ENCODE measurements around the gene SOBP. TPM values are rescaled to one million over a fixed set of nuclear protein-coding genes. Genes with fewer than 3 reads are reported as not detected.

SOBP gene, protein sequence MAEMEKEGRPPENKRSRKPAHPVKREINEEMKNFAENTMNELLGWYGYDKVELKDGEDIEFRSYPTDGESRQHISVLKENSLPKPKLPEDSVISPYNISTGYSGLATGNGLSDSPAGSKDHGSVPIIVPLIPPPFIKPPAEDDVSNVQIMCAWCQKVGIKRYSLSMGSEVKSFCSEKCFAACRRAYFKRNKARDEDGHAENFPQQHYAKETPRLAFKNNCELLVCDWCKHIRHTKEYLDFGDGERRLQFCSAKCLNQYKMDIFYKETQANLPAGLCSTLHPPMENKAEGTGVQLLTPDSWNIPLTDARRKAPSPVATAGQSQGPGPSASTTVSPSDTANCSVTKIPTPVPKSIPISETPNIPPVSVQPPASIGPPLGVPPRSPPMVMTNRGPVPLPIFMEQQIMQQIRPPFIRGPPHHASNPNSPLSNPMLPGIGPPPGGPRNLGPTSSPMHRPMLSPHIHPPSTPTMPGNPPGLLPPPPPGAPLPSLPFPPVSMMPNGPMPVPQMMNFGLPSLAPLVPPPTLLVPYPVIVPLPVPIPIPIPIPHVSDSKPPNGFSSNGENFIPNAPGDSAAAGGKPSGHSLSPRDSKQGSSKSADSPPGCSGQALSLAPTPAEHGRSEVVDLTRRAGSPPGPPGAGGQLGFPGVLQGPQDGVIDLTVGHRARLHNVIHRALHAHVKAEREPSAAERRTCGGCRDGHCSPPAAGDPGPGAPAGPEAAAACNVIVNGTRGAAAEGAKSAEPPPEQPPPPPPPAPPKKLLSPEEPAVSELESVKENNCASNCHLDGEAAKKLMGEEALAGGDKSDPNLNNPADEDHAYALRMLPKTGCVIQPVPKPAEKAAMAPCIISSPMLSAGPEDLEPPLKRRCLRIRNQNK
- 0.86 to 1.1 TPM (median 1.1 TPM) in 5 replicates for total RNA-seq (2022; extraction: Qiagen RNA extraction; ENCODE audit: low read depth)

DNA sequence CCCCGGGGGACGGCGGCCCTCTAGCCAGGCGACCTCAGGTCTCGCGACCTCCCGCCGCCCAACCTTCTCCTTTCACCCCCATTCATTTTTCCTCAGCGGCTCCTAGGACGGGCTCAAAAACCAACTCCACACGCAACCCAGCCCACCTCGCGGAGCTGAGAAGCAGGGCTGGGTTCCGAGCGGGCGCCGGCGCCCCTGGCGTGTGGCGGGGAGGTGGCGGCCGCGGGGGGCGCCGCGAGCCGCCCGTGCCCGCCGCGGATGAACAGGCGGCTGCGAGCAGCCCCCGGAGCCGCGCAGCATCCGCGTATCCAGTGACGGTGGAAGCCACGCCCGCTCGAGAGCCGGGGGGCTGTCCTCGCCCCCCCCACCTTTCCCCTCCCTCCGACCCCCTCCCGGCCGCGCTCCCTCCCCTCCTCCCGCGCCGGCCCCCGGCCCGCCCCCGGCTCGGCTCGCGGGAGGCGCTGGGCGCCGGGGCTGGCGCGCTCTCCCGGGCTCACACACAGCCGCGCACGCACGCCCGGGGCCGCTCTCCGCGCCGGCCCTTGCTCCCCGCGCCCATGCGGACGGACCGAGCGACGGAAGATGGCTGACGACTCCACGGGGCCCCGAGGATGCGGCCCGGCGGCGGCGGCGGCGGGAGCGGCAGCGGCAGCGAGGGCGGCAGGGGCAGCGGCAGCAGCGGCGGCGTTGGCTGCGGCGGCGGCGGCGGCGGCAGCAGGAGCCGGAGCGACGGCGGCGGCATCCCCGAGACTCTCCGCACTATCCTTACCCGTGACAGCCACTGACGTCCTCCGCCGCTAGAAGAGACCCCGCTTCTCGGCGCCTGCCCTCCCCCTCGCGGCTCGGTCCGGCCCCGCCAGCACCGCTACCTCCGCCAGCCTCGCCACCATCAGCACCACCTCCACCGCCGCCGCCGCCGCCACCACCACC is at the start of gene SOBP:
Gene SOBP (plus strand): TSS at position 482 of the 930 bp plus-strand sequence. CDS start 500 bp downstream, outside the sequence.

DNA sequence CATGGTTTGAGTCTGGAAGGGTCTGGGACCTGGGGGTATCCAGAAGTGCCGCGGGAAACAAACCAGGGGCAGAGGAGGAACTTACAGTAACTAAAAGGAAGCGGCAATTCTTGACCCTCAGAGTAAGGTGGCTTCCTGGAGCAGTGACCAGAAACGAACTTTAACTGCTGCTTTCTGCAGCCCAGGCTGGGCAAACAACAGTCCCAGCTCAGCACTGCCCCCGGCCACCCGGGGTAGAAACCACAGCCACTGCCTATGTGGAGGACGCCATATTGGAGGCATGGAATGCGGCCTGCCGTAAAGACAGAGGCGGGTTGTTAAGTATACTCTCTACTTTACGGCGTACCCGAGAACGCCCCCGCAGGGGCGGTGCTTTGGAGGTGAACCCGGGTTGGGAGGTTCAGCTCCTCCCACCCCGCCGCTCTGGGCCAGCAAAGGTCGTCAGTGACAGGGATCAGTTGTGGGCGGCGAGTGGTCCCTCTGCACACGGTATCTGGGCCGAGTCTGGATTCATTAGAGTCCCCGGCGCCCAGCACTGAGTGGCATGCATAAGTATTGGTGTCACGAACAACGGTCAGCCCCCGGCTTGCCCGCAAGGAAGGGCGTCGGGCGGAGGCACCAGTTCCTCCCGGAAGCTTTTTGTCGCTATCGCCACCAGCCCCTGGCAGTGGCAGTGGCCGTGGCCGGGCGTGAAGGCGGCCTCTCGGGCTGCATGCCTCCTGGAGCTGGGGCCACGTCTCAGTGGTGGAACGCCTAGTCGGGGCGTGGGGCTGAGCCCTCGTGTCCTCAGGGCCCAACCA is 30.4 kb upstream of the SOBP start, which contains the start of gene PDSS2:
Gene PDSS2 (minus strand): TSS at position 282 of the 800 bp plus-strand sequence. CDS start 279 bp downstream, at position 3.

Other genes starting within 250 kb of the SOBP start
- 4.9 to 5.8 TPM (median 5.6 TPM) in 5 replicates for gene PDSS2, start 30.6 kb upstream of the SOBP start, total RNA-seq (2022; extraction: Qiagen RNA extraction; ENCODE audit: low read depth)

Measured in A549 treated with RU486 at 1 μM for 4 hours (cell line).